GM21515 (cell line): ENCODE data around the gene SHLD3.
"Not testable (repeated sequence)": the region's sequence is repeated elsewhere in the genome, so short reads cannot be mapped to it uniquely, and the experiment has no call there.

Experiments
- ATAC-seq: cut with Tn5 transposase; IDR thresholded peaks from one replicate; pipeline ENCODE4 v1.9.1; 2021; ENCODE audit not compliant: unreplicated experiment

SHLD3 gene

DNA sequence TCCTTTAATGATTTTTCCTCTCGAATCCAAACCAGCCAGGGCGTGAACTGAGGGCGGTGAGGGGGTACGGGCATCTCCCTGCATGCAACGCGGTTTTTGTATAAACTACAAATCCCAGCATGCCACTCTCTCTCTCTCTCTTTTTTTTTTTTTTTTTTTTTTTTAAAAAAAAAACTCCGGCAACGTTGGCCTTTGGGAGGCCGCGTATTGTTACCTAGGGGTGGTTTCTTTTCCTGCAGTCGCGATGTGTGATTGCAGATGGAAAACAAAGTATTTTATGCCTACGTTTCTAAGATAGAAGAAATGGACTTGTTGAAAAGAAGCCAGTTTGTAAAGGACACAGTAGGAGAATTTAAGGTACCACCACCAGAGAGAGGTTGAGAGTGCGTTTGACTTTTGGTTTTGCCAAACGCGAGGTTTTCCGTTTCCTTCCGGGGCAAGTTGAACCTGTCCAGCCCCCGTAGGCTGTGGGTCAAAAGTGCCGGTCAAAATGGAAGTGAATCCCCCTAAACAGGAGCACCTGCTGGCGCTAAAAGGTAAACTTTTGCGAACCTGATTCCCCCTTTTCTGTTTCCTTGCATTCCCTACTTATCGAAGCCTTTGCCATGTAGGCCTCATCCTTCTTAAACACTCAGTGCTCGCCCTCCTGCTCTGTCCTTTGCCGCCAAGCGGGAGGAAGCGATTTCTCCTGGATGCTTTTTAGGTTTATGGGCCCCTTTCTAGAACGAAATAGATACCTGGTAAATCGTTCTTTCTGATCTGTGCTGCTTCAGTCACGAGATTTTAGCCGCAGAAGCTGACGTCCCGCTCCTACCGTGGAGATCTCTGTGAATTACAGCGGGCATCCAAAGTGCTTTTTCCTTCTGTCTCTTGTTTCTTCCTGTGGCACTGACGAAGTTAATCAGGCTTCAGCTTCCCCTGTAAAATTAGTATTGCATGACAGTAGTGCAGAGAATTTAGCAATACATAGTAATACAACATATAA is at the start of gene SHLD3, which contains the start of gene TRAPPC13:
Gene SHLD3 (plus strand): TSS at position 457 of the 985 bp plus-strand sequence. CDS start 4,561 bp downstream, outside the sequence.
Gene TRAPPC13 (plus strand): TSS at position 457 of the 985 bp plus-strand sequence. CDS start 34 bp downstream, at position 491.
- peak; percentile 67 for ATAC-seq

DNA sequence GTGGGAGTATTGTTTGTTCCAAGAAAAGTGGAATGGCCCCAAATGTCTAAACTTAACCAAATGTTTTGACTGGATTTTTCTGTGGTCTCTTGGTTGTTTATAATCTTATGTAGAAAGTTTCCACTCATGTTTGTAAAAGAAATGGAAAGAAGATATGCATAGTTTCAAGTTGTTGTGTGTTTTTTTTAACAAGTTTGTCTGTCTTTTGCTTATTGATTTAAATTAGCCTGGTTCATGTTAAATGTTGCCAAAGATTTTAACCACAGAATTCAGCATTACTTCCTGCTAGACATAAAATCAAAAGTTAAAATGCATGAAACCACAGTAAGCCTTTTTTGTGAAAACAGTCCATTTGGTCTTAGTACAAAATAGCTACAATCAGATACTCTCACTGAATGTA is 47.7 kb upstream of the SHLD3 start:
- no peak for ATAC-seq

DNA sequence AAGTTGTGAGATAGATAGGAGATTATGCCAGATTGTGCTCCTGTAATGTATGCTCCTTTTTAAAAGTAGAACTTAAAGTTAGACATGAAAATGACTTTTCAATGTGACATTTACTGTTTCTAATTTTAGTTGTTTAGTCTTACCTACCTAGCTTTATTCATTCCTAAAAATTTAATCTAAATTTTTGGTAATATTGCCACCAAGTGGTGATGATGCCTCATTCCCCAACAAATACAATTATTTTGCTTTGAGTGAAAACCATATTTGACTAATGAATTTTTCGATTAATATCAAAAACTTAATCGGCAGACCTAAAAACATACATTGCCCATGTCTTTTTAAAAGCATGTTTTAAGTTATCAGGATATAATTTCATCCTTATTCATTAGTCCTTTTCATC is 36.1 kb upstream of the SHLD3 start:
- no peak for ATAC-seq

DNA sequence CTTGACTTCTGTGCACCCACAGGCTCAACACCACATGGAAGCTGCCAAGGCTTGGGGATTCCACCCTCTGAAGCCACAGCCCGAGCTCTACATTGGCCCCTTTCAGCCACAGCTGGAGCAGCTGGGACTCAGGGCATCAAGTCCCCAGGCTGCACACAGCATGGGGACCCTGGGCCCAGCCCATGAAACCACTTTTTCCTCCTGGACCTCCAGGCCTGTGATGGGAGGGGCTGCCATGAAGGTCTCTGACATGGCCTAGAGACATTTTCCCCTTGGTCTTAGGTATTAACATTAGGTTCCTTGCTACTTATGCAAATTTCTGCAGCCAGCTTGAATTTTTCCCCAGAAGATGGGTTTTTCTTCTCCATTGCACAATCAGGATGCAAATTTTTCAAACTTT is 23.1 kb upstream of the SHLD3 start:
- not testable (repeated sequence) for ATAC-seq

- no peak for ATAC-seq
These were observed 13.3 kb upstream of the SHLD3 start for GRCh38 chr5:65611524-65611923.

DNA sequence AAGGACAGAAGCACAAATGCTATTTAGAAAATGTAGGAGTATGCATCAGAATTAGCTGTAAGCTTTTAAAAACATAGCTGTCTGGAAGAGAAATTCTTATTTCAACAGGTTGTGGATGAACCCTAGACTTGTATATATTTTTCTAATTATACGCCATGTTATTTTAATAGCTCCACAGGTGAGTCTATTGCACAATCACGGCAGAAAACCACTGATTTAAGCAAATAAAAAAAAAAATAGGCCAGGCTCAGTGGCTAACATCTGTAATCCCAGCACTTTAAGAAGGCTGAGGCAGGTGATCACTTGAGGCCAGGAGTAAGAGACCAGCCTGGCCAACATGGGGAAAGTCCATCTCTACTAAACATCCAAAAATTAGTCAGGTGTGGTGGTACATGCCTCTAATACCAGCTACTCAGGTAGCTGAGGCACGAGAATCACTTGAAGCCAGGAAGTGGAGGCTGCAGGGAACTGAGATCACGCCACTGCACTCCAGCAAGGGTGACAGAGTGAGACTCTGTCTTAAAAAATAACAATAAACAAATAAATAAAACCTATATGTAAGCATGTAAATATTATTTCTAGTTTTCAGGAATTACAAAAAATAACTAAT is 12.4 kb upstream of the SHLD3 start:
- no peak for ATAC-seq

DNA sequence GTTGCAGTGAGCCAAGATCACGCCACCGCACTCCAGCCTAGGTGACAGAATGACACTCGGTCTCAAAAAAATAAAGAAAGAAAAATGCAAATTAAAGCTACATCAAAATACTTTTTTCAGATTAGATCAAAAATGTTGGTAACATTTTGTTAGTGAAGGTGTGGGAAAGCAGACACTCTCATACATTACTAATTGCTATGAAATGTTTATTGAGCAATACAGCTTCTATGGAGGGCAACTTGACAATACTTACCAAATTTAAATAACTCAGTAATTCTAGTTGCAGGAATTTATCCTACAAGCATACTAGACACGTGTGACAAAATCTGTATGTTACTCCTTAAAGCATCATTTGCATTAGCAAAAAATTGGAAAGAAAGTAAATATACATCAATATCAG is 4.8 kb upstream of the SHLD3 start:
- ATAC-seq = no peak

- not testable (repeated sequence) for ATAC-seq
These were observed 2.9 kb upstream of the SHLD3 start for GRCh38 chr5:65621961-65622360.

DNA sequence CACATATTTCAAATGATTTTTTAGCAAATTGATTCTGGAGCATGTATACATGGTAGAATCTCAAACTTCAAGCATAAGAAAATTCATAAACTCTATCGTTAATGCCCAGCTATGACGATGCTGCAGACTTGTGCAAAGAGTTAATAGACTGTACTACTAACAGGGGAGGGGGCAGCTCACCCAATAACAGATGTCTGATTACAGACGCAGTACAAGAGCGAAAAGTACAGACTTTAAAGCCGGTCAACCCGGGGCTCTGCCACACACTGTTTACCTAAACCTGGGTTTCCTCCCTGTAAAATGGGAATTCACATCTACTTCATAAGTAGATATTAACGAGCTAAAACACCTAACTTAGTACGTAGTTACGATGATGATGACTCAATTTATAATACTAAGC is 1.3 kb upstream of the SHLD3 start:
- no peak for ATAC-seq

GRCh38 chr5:65624025-65624570 is 729 bp upstream of the SHLD3 start, which contains the start of gene TRIM23:
Gene TRIM23, minus strand, starts transcription at chr5:65624333. Its CDS starts 59 bp downstream, at chr5:65624274.
- peak; percentile 92 for ATAC-seq

- no peak for ATAC-seq
These were observed 916 bp downstream of the SHLD3 start for GRCh38 chr5:65625743-65626142.

DNA sequence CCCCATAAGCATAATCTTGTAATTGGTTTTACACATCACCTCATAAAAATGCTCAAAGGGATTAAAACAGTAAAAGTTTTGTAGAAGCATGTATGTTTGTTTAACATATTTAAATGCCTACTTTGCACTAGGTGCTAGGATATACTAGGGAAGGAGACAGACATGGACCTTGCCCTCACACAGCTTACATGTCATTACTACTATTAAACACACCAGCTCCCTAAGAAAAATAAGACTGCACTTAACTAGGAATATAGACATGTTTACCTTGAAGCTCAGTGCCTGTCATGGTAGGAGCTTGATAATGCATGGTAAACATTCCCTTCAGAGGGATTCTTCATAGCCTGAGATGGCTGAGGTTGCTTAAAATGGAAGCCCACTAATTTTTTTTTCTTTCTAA is 6.2 kb downstream of the SHLD3 start:
- no peak for ATAC-seq

GRCh38 chr5:65640240-65640639 is 15.4 kb downstream of the SHLD3 start:
- no peak for ATAC-seq

DNA sequence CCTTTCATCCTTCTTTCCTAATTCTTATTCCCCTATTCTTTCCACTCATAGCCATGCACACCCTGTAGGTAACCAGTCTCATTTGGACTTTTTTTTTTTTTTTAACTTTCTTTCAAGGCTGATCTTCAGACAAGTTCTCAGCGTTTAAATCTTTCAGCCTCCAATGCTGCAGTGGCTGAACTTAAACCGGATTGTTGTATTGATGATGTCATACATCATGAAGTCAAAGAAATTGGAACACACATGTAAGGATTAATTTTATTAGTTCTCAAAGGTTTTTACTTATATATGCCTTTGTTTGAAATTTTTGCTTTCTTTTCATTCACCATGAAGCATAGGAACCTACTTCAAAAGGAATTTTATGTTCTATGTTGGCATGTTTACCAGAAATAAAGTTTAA is 22.1 kb downstream of the SHLD3 start:
- ATAC-seq = no peak

DNA sequence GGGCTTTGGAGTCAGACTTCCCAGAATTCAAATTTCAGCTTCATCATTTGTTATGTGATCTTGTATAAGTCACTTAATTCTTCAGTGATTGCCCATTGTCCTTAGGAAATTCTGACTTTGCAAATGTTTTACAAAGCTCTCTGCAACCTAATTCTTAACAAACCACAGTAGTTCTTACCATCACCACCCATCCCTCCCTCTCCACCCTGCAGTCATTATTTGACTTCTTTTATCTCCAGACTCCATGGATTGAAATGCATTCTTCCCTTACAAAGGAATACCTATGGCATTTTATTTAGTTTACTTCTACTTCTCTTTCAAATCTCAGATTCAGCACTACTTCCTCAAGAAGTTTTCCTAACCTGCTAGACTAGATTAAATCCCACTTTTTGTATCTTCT is 23.1 kb downstream of the SHLD3 start:
- no peak for ATAC-seq

- ATAC-seq = no peak
These were observed 26.3 kb downstream of the SHLD3 start for GRCh38 chr5:65651144-65651543.

GRCh38 chr5:65654713-65655112 is 29.9 kb downstream of the SHLD3 start:
- no peak for ATAC-seq

- no peak for ATAC-seq
These were observed 39.1 kb downstream of the SHLD3 start for GRCh38 chr5:65663804-65664521.

DNA sequence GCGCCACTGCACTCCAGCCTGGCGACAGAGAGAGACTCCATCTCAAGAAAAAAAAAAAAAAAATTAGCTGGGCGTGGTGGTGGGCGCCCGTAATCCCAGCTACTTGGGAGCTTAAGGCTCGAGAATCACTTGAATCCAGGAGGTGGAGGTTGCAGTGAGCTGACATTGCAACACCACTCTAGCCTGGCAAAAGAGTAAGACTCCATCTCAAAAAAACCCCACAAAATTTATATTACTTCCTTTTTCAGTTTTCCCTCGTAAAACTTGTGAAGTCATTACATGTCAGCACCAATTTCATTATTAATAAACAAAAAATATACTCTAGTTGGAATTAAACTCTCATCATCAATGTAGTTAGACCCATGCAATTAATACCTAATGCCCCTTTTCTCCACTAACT is 43.9 kb downstream of the SHLD3 start:
- ATAC-seq = no peak

DNA sequence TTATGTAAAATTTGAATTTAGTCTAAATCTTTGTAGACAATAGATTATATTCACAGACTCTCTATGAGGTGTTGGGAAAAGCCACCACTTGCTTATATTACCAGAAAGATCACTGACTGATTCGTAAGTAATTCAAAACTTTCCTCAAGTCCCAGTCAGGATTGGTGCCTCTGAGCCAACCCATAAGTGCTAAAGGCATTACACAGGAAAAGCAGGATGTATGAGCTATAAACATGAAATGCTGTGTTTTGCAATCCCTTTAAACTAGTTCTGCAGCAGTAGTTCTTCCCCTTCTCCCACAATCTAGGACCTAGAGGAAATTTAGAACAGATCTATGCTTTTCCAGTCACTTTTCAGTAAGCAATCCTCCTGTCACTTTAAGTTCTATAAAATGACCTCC is 48.0 kb downstream of the SHLD3 start:
- no peak for ATAC-seq

GRCh38 chr5:65674749-65675148 is 49.9 kb downstream of the SHLD3 start:
- ATAC-seq = no peak
